H9 (cell line): ENCODE results near the gene CHD6. TPM values are rescaled to one million over a fixed set of nuclear protein-coding genes. Genes with fewer than 3 reads are reported as not detected.

Source experiments
- DNase-seq: peaks from one replicate; pipeline ENCODE4 v3.0.0-alpha.2; 2017
- H2AFZ ChIP-seq: one replicate; pipeline ENCODE4 v1.6.1; 2013; ENCODE audit warnings: mild to moderate bottlenecking, low read length, control low read depth, moderate library complexity
- H2AK5ac ChIP-seq: 2 replicates; pipeline ENCODE4 v1.6.1; 2013; ENCODE audit warnings: low read length, control low read depth, mixed read lengths; ENCODE audit not compliant: insufficient read length
- H2BK120ac ChIP-seq: one replicate; pipeline ENCODE4 v1.6.1; 2013; ENCODE audit warnings: low read depth, mild to moderate bottlenecking, low read length, control low read depth, inconsistent platforms; ENCODE audit not compliant: poor library complexity, severe bottlenecking
- H2BK12ac ChIP-seq: 2 replicates; pipeline ENCODE4 v1.6.1; 2013; ENCODE audit warnings: low read length, control low read depth, mixed read lengths, low read depth; ENCODE audit not compliant: insufficient read length
- H2BK15ac ChIP-seq: 2 replicates; pipeline ENCODE4 v1.6.1; 2013; ENCODE audit warnings: low read depth, low read length, control low read depth
- H2BK20ac ChIP-seq: one replicate; pipeline ENCODE4 v1.6.1; 2013; ENCODE audit warnings: low read depth, mild to moderate bottlenecking, low read length, control low read depth, inconsistent platforms; ENCODE audit not compliant: poor library complexity, severe bottlenecking
- H2BK5ac ChIP-seq: 2 replicates; pipeline ENCODE4 v1.6.1; 2013; ENCODE audit warnings: low read length, control low read depth, mixed read lengths; ENCODE audit not compliant: insufficient read length
- H3K14ac ChIP-seq: 2 replicates; pipeline ENCODE4 v1.6.1; 2013; ENCODE audit warnings: low read length, control low read depth; ENCODE audit not compliant: insufficient read depth
- H3K18ac ChIP-seq: 2 replicates; pipeline ENCODE4 v1.6.1; 2013; ENCODE audit warnings: low read depth, mild to moderate bottlenecking, mixed read lengths, low read length, control low read depth; ENCODE audit not compliant: insufficient read length
- H3K23ac ChIP-seq: 2 replicates; pipeline ENCODE4 v1.6.1; 2013; ENCODE audit warnings: low read length, control low read depth, mixed read lengths, low read depth; ENCODE audit not compliant: insufficient read length
- H3K23me2 ChIP-seq: 2 replicates; pipeline ENCODE4 v1.6.1; 2013; ENCODE audit warnings: low read depth, mild to moderate bottlenecking, mixed read lengths, low read length, control low read depth; ENCODE audit not compliant: insufficient read length, poor library complexity, severe bottlenecking
- H3K27ac ChIP-seq: 2 replicates; pipeline ENCODE4 v1.5.1; 2013; ENCODE audit warnings: low read length, control low read depth, mixed read lengths, low read depth; ENCODE audit not compliant: insufficient read length
- H3K27me3 ChIP-seq: 2 replicates; pipeline ENCODE4 v1.6.1; 2013; ENCODE audit warnings: low read length, control low read depth, inconsistent platforms; ENCODE audit not compliant: insufficient read depth
- H3K4ac ChIP-seq: 2 replicates; pipeline ENCODE4 v1.6.1; 2013; ENCODE audit warnings: low read depth, mild to moderate bottlenecking, control low read depth, inconsistent platforms, low read length, moderate library complexity
- H3K4me1 ChIP-seq: 2 replicates; pipeline ENCODE4 v1.6.1; 2013; ENCODE audit warnings: low read length, control low read depth, inconsistent platforms; ENCODE audit not compliant: insufficient read depth
- H3K4me2 ChIP-seq: 2 replicates; pipeline ENCODE4 v1.6.1; 2013; ENCODE audit warnings: low read length, control low read depth, mixed read lengths; ENCODE audit not compliant: insufficient read length, insufficient read depth
- H3K56ac ChIP-seq: 2 replicates; pipeline ENCODE4 v1.6.1; 2013; ENCODE audit warnings: low read depth, mild to moderate bottlenecking, mixed read lengths, low read length, control low read depth; ENCODE audit not compliant: insufficient read length
- H3K79me1 ChIP-seq: 2 replicates; pipeline ENCODE4 v1.6.1; 2013; ENCODE audit warnings: low read depth, mild to moderate bottlenecking, moderate library complexity, low read length, control low read depth, inconsistent platforms; ENCODE audit not compliant: insufficient read depth, poor library complexity, severe bottlenecking
- H3K79me2 ChIP-seq: 2 replicates; pipeline ENCODE4 v1.6.1; 2013; ENCODE audit warnings: low read length, control low read depth, inconsistent platforms; ENCODE audit not compliant: insufficient read depth
- H3K9ac ChIP-seq: 2 replicates; pipeline ENCODE4 v1.6.1; 2013; ENCODE audit warnings: low read length, control low read depth, mixed read lengths; ENCODE audit not compliant: insufficient read length; ENCODE audit errors: extremely low read depth
- H3K9me3 ChIP-seq: one replicate; pipeline ENCODE4 v1.6.1; 2013; ENCODE audit warnings: low read depth, low read length, inconsistent platforms; ENCODE audit not compliant: control insufficient read depth
- H3T11ph ChIP-seq: one replicate; pipeline ENCODE4 v1.6.1; 2013; ENCODE audit warnings: mild to moderate bottlenecking, low read length, control low read depth, inconsistent platforms
- H4K20me1 ChIP-seq: one replicate; pipeline ENCODE4 v1.6.1; 2013; ENCODE audit not compliant: control insufficient read depth, insufficient read length, insufficient read depth
- H4K5ac ChIP-seq: 2 replicates; pipeline ENCODE4 v1.6.1; 2013; ENCODE audit warnings: low read depth, mild to moderate bottlenecking, mixed read lengths, low read length, control low read depth; ENCODE audit not compliant: insufficient read length
- H4K8ac ChIP-seq: replicated peaks from 2 replicates; pipeline ENCODE4 v1.6.1; 2013; ENCODE audit warnings: low read length, control low read depth, mixed read lengths, low read depth; ENCODE audit not compliant: insufficient read length
- H4K91ac ChIP-seq: 2 replicates; pipeline ENCODE4 v1.6.1; 2013; ENCODE audit warnings: low read depth, mild to moderate bottlenecking, moderate library complexity, mixed read lengths, low read length, control low read depth; ENCODE audit not compliant: insufficient read length
- H3K27ac Mint-ChIP-seq, 3 experiments: 2 replicates in 2 of 3; 3 replicates in 1 of 3; pipeline ENCODE4 v1.8.0; 2020 to 2021; ENCODE audit warnings: mixed read lengths in 3 of 3, mild to moderate bottlenecking in 1 of 3, moderate library complexity in 1 of 3
- H3K27me3 Mint-ChIP-seq: 2 replicates; pipeline ENCODE4 v1.8.0; 2021; ENCODE audit warnings: low read depth, mild to moderate bottlenecking, moderate library complexity, mixed read lengths
- H3K36me3 Mint-ChIP-seq, 3 experiments: 2 replicates in 2 of 3; 3 replicates in 1 of 3; pipeline ENCODE4 v1.8.0; 2020 to 2021; ENCODE audit warnings: low read depth in 3 of 3, mixed read lengths in 3 of 3; ENCODE audit not compliant: insufficient read depth in 1 of 3
- H3K4me1 Mint-ChIP-seq, 2 experiments: 2 replicates each; pipeline ENCODE4 v1.8.0; 2020; ENCODE audit warnings: mixed read lengths in 2 of 2
- H3K4me3 Mint-ChIP-seq, 2 experiments: 2 replicates in 1 of 2; 3 replicates in 1 of 2; pipeline ENCODE4 v1.8.0; 2020 to 2021; ENCODE audit warnings: mild to moderate bottlenecking in 2 of 2, mixed read lengths in 2 of 2, moderate library complexity in 1 of 2
- H3K9me3 Mint-ChIP-seq, 2 experiments: 2 replicates in 1 of 2; 3 replicates in 1 of 2; pipeline ENCODE4 v1.8.0; 2020; ENCODE audit warnings: mild to moderate bottlenecking in 2 of 2, mixed read lengths in 2 of 2, moderate library complexity in 1 of 2
- whole genome bisulfite sequencing: extraction: QIAGEN DNeasy Blood & Tissue Kit; methylation state at CpG from one replicate; pipeline ENCODE4 v1.1.7; 2013; ENCODE audit warnings: missing lambda C conversion rate, low lambda C conversion rate, mixed read lengths; ENCODE audit not compliant: insufficient read length; ENCODE audit errors: extremely low coverage; 5-methylcytosine and 5-hydroxymethylcytosine counted together
- total RNA-seq: library from RNA; stranded (reverse); gene quantifications from 2 replicates; pipeline ENCODE4 v1.2.1, GENCODE V29; 2021
- TF ChIP-seq, protein P1 (sequence below): fragments of 200-600 bp; sonication (generic); conservative IDR thresholded peaks from 3 replicates; pipeline ENCODE4 v1.8.0; 2021; ENCODE audit warnings: antibody characterized with exemption, mild to moderate bottlenecking

Gene CHD6
- total RNA-seq, 1 experiment from 2014 or later: 51.5 TPM

DNA sequence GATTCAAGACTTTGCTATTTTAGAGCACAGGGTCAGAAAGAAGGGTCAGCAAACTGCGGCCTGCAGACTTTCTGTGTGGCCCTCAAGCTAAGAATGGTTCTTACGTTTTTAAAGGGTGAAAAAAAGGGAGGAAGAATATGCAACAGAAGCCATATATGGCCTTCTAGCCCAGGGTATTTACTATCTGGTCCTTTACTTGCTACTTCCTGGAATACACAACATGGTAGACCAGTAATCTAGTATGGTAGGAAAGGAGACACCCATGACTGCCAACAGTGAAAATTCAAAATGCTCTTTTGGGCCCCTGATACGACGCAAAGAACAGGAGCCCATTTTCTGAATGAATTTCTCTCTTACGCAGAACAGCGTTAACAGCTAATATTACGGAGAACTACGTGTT is 191.2 kb downstream of the CHD6 start:
- Mint-ChIP-seq H3K27me3 (no peaks in the 10 kb centered on the region), H3K4me1 (no peaks in the 10 kb centered on the region), H3K36me3 (peaks cover 12 to 61% (median 49%) of the 10 kb centered on the region in 3 experiments; a peak in 6 of 7 replicates), H3K27ac (0 out of 7 replicates have a peak overlapping the region, but pooled peaks of 1 of the 3 experiments have one; percentile 17), H3K9me3 (no peaks in the 10 kb centered on the region), H3K4me3 (no peak overlapping the region)
- H4K8ac ChIP-seq: no peak overlapping the region
- H4K91ac ChIP-seq: no peak overlapping the region
- no peak overlapping the region for H3K4ac ChIP-seq
- H3K56ac ChIP-seq: no peak overlapping the region
- no peak overlapping the region for H2BK12ac ChIP-seq
- no peak overlapping the region for H2BK20ac ChIP-seq
- H2AK5ac ChIP-seq: no peak overlapping the region
- WGBS: no CpG with 5 or more reads among the region's 8 CpGs
- no peak overlapping the region for H4K5ac ChIP-seq
- H3K27me3 ChIP-seq: no peaks in the 10 kb centered on the region
- no peak for DNase-seq
- H3K18ac ChIP-seq: no peak overlapping the region
- H3T11ph ChIP-seq: no peak overlapping the region
- no peaks in the 10 kb centered on the region for H3K23me2 ChIP-seq
- no peak overlapping the region for H2BK5ac ChIP-seq
- no peak overlapping the region for H2AFZ ChIP-seq
- no peaks in the 10 kb centered on the region for H3K79me1 ChIP-seq
- H2BK15ac ChIP-seq: no peak overlapping the region
- H3K23ac ChIP-seq: no peak overlapping the region
- no peaks in the 10 kb centered on the region for H3K9me3 ChIP-seq
- TF ChIP-seq, protein P1, sequence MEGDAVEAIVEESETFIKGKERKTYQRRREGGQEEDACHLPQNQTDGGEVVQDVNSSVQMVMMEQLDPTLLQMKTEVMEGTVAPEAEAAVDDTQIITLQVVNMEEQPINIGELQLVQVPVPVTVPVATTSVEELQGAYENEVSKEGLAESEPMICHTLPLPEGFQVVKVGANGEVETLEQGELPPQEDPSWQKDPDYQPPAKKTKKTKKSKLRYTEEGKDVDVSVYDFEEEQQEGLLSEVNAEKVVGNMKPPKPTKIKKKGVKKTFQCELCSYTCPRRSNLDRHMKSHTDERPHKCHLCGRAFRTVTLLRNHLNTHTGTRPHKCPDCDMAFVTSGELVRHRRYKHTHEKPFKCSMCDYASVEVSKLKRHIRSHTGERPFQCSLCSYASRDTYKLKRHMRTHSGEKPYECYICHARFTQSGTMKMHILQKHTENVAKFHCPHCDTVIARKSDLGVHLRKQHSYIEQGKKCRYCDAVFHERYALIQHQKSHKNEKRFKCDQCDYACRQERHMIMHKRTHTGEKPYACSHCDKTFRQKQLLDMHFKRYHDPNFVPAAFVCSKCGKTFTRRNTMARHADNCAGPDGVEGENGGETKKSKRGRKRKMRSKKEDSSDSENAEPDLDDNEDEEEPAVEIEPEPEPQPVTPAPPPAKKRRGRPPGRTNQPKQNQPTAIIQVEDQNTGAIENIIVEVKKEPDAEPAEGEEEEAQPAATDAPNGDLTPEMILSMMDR: no peak
- no peak overlapping the region for H3K27ac ChIP-seq
- H4K20me1 ChIP-seq: no peaks in the 10 kb centered on the region
- H3K4me1 ChIP-seq: no peaks in the 10 kb centered on the region
- H3K9ac ChIP-seq: no peak overlapping the region
- no peak overlapping the region for H3K4me2 ChIP-seq
- no peaks in the 10 kb centered on the region for H3K79me2 ChIP-seq
- H2BK120ac ChIP-seq: no peak overlapping the region
- H3K14ac ChIP-seq: no peak overlapping the region
